GM19023 (cell line): ENCODE results near the gene PSMC5.
"Not testable (repeated sequence)": the region's sequence is repeated elsewhere in the genome, so short reads cannot be mapped to it uniquely, and the experiment has no call there.

Experiments used
- ATAC-seq: cut with Tn5 transposase; IDR thresholded peaks from one replicate; pipeline ENCODE4 v1.9.1; 2021; ENCODE audit warnings: mild to moderate bottlenecking, moderate library complexity; ENCODE audit not compliant: unreplicated experiment

The PSMC5 gene

DNA sequence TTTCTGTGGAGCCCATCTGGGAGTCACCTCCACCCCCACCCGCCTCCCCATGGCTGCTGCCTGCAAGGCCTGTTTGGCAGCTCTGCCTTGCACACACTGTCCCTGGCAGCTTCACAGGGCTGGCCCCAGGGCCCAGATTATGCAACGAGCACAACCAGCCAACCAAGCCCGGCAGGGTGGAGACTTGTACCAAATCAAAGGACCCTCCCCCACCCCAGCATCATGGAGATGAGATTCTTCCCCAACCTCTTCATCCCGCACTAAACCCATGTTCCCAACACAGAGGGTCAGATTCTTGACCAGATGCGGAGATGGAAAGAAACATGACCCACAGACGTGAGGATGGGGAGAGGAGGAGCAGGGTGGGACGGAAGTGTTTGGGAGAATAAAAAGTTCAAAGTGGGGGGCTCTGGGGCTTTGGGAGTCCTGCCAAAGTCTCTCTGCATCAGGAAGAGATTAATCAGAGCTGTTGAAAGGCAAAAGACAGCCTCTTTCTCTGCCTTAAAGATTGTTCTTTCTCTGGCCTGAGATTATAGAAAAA, 11.5 kb downstream of the PSMC5 start:
- ATAC-seq: no peak

DNA sequence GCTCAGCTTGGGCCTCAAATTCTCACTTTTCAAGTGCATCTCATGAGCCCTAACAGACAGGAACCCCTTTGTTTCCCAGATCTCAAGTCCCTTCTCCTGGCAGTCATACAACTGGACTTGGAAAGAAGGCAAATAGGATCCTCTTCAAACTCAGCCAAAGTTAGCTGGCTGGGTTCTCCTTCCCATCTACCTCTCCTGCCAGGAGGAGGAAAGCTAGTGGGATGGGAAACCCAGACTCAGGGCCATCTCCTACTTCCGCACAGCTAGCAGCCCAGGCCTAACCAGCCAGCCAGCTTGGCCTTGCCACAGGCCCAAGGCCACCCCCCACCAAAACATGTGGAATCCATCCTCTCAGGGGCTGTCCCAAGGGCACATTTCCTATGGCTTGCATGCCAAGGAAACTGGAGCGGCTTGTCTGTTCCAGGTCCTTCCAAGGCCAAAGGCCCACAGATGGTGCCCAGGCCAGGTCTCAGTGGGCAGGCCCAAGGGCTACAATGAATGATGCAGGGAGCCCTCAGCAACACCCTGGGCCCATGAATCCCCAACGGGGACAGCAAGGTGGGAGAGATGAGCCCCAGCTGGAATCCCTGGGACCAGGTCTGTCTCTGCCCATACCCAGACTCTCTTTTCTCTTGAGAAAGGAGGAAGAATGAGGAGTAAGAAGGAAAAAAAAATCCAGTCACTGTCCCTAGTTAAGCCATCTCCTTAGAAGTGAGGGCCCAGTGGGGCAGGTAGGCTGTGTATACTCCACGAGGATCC, 13.5 kb downstream of the PSMC5 start:
- no peak for ATAC-seq

DNA sequence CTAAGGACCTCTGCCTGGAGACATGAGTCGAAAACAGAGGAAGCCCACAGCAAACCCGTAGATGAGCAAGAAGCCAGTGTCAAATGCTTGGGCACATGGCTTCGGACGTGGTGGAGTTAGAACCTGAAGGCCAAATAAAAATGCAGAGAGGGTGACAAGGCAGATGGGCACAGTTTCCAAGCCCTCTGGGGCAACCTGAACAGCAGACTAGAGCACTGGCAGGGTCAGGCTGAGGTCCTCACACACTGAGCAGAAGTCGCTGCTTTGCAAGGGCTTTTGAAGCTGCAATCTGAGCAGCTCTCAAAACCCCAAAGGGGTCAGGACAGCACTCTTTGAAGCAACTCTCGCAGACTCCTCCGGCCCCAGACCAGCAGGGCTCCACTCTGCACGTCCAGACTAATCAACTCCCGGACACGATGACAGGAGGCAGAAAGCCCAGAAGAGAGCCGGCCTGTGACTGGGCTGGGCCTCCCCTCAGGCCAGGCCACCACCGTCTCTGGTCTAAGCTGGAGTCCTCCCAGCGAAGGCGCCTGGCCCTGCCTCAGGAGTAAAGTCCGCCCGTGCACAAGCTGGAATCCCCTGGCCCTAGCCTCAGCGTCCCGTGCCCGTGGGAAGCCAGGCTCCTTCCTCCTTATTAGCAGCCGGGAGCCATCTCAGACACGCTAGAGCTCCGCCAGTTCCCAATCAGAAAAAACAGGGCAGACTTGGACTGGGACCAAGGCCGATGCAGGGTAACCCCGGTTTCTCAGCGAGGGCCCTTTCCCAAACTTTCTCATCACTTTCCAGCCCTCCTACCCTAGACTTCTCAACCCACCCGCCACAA, 14.3 kb downstream of the PSMC5 start:
- no peak for ATAC-seq

DNA sequence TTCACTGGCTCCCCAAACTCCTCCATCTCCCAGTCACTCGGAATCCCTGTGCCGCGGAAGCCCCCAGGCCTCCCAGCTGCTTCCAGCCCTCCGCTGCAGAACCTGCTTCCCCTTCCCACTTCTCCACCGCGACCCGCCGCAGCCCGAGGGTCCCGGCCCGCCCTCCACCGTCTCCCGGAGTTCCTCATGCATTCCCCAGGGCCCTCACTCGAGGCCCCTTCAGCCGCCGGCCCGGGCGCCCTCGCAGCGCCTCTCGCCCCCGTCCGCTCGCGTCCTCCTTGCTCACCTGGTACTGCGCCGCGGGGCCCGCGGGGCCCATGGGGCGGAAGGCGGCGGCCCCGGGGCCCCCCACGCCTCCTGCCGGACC, 14.9 kb downstream of the PSMC5 start:
- peak; percentile 34 for ATAC-seq

DNA sequence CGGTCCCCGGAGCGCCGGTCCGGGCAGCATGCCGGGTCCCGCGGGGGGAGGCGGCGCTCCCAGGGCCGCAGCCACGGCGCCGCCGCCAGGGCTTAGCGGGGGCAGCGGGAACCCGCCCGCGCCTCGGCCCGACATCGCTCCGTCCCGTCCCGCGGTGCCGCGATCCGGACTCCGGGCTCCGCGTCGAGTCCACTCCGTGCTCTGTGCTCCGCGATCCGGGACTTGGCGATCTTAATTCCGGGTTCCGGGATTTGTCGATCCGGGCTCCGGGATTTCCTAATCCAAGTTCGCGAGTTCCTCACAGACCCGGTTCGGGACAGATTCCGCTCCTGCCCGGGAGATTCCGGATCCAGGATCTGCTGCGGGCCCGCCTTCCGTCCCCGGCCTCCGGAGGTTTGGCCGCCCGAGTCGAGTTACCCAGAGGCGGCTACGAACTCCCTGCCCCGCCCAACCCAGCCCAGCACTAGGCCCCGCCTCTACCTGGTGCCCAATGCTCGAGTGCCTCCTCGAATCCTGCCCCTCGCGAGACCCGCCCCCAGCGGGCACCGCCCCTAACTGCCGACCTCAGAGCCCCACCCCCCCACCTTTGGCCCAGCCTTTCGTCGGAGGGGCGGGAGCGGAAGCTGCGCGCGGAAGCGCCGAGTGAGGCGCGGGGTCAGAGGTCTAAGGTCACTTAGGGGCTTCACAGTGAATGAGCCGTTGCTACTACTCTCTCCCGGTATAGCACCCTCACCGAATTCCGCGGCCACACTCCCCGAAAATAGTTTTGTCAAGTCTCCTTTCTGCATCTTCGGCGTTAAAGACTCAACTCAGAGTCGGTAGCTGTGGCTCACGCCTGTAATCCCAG, 15.5 kb downstream of the PSMC5 start, which contains the start of gene SMARCD2:
Gene SMARCD2 (minus strand): TSS at position 146 of the 847 bp plus-strand sequence. CDS start 11 bp downstream, at position 135.
- ATAC-seq: peak; percentile 87

DNA sequence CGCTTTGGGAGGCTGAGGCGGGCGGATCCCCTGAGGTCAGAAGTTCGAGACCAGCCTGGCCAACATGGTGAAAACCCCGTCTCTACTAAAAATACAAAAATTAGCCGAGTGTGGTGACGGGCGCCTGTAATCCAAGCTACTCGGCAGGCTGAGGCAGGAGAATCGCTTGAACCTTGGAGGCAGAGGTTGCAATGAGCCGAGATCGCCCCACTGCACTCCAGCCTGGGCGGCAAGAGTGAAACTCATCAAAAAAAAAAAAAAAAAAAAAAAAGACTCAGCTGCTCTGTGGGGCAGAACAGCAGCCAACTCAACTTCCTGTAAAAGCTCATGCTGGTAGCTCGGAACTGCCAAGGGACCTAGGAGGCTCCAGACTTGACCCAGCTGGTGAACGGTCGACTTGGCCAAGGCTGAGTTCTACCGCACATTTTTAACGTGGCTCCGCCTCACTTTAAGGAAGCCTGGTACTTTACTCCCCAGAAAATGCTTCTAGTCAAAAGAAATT, 16.2 kb downstream of the PSMC5 start:
- ATAC-seq: not testable (repeated sequence)

DNA sequence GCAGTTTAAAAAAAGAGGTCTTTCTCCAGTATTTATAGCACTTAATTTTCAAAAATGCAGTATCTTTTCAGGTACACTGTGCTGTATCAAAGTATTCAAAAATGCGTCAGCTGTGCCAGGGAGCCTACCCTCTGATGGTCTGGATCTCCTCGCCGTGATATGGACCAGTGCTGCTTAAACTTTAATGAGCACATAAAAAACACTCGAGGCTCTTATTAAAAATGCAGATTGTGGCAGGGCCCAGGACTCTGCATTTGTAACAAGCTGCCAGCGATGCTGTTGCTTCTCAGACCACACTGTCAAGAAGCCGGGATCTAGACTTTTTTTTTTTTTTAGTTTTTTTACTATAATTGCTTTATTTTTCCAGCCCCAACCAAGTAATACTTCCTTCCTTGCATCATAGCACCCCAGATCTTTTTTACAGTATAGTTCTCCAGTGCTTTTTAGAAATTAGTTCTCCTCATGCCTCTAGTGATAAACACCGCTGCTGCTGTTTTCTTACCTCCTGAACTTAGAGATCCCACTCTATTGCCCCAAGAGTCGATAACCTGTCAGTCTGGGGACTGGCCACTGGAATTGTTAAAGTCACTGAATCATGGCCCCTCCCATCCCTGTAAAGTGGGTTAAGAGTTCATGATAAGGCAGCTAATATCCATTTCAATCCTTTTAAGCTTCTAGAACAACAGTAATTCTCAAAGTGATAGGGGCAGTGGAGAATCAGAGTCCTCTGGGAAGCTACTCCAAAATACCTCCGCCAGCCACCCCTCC, 16.9 kb downstream of the PSMC5 start:
- no peak for ATAC-seq

DNA sequence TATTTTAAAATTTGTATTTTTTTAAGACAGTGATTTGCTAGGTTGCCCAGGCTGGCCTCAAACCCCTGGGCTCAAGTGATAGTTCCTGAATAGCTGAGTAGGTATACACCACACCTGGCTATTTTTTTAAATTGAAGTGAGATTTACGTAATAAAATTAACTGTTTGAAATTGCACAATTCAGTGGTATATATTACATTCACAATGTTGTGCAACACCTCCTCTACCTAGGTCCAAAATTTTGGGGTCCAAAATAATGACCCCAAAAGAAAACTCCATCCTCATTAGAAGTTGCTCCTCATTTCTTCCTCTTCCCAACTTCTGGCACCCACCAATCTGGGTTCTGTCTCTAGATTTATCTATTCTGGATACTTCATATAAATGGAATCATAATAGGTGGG, 18.3 kb downstream of the PSMC5 start:
- ATAC-seq: no peak

DNA sequence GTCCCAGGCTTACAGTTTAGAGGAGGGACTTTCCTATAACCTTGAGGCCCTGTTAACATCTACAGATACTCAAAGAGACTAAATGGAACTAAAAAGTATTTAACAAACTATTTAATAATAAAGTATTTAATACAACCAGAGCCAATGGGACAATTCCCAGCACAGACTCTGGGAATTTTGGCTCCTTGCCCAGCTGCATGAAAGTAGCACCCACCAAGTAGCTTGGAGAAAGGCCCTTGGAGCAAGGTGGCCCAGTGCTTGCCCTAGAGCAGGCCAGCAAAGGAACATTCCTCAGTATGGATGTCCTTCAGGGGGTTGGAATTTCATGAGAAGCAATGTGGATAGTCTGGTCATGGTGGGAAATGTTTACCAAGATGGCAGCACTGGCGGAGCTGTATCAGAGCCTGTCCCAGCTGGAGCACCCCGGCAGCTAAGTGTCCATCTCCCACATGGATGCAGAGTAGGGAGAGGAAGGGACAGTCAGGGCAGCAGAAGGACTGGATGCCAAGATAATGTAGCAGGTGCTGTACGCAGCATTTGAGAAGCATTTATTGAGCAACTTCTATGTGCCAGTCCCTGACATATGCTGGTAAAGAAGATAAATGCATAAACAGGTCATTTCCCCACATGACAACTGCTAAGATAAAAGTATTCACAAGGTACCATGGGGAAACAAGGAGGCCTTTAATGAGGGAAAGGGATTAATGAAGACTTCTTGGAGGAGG, 20.5 kb downstream of the PSMC5 start:
- no peak for ATAC-seq

DNA sequence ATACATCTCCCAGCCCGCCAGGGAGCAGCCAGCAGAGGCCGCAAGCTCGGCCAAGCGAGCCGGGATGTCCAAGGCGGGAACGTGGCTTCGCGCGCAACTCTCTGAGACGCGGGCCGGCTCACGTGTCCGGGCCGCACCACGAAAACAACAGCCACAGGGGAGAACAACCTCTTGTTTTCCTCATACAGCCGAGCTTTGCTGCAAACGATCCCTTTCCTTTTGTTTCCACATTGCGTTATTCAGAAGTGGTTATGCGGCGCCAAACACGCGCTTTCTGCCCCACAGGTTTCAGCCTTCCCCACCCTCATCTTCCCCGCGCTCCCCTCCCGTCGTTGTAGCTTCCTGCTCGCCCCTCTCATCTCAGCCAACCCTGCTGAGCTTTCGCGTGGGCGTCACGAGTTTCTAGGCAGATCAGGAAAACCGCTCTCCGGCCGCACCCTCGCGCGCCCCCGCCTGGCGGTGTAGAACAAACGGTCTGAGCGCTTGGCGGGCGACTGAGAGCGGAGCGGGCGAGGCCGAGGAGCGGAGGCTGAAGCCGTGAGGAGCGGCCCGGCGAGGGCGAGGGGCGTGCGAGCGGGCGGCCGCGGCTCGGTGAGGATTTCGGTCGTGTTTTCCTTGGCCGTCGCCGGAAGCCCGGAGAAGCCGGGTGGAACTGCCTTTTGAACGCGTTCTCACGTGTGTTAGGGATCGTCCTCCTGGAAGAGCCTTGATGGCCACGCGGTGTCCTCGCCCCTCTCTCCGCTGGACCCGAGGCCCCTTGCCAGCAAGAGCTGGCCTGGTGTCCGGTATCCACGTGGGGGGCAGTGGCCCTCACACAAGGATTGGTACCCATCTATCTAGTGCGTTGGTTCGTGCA, 21.8 kb downstream of the PSMC5 start:
- peak; percentile 89 for ATAC-seq

DNA sequence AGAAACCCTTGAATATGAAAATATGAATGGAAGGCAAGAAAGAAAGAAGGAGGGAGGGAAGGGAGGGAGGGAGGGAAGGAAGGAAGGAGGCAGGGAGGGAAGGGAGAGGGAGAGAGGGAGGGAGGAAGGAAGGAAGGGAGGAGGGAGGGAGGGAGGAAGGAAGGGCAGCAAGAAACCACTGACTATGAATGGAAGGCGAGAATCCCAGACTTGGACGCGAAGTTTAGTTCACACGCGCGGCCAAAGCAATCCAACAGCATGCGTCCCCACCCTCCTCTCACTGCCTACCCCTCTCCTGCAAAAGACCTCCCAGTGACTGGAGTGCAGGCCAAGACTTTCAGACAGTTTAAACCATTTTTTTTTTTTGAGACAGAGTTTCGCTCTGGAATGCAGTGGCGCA, 23.2 kb downstream of the PSMC5 start:
- ATAC-seq: no peak

DNA sequence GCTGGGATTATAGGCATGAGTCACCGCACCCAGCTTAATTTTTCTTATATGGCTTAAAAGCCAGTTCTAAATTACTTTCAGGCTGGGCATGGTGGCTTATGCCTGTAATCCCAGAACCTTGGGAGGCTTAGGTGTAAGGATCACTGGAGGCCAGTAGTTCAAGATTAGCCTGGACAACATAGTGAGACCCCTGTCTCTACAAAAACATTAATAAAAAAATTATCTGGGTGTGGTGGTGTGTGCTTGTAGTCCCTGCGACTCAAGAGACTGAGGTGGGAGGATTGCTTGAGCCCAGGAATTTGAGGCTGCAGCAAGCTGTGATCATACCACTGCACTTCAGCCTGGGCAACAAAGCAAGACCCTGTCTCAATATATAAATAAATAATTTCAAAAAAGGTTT, 26.0 kb downstream of the PSMC5 start:
- no peak for ATAC-seq

DNA sequence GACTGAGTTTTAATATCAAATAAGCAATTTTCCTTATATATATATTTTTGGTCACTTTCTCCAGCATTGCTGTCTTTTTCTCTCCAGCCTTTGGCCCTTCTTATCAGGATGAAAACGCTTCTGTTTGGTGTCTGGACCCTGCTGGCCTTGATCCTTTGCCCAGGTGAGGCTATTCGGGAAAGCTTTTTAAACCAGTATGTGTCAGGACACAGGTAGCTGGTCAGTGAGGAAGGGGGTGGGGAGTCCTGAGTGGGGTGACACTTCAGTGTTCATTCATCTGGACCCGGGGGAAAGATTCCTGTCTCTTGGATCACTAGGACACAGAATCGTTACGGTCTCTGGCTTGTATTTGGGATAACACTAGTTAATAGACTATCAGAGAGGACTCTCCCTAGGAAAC, 27.5 kb downstream of the PSMC5 start:
- no peak for ATAC-seq

DNA sequence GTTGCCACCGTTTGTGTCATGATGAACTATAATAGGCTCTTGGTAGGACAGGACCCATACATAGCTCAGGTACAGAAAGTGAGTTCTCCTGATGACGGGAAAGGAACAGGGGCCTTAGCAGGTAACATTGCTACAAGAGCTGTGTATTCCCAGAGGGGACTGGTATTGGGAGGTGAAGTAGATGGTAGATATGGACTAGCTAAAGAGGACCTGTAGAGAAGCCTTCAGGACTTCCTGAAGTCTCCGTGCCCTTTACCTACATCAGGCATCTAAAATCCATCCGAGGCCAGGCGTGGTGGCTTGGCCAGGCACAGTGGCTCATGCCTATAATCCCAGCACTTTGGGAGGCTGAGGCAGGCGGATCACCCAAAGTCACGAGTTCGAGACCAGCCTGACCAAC, 28.0 kb downstream of the PSMC5 start:
- ATAC-seq: no peak

DNA sequence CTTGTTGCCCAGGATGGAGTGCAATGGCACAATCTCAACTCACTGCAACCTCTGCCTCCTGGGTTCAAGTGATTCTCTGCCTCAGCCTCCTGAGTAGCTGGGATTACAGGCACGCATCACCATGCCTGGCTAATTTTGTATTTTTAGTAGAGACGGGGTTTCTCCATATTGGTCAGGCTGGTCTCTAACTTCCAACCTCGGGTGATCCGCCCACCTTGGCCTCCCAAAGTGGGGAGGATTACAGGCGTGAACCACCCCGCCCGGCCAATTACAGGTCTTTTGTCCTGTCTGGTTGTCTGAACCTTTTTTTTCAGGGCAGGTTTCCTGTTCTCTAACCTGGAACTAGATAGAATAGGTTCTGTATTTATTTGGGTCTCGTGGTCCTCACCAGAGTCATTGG, 29.2 kb downstream of the PSMC5 start:
- not testable (repeated sequence) for ATAC-seq

DNA sequence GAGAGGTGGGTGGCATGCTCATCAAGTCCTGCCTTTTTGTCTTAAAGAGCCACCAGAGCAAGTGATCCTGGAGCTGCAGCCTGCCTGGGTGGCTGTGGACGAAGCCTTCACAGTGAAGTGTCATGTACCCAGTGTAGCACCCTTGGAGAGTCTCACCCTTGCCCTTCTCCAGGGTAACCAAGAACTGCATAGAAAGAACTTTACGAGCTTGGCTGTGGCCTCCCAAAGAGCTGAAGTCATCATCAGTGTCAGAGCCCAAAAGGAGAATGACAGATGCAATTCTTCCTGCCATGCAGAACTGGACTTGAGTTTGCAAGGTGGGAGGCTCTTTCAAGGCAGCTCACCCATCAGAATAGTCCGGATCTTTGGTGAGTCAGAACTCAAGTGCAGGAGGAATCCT, 32.0 kb downstream of the PSMC5 start:
- no peak for ATAC-seq

DNA sequence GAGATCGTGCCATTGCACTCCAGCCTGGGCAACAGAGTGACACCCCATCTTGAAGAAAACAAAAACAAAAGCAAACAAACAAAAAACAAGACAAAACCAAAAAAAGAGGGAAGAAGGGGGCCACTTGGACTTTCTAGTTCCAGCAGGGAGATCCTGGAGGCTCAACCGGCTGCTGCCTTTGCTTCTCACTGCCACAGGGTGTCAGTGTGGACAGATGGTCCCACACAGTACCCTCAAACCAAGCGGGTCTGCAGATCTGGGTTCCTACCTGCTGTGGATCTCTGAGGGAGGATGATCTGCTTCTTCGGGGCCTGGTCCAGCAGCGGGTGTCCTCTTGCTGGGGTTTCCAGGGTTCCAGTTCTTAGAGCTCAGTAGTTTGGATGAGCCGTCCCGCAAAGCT, 39.4 kb downstream of the PSMC5 start:
- not testable (repeated sequence) for ATAC-seq

DNA sequence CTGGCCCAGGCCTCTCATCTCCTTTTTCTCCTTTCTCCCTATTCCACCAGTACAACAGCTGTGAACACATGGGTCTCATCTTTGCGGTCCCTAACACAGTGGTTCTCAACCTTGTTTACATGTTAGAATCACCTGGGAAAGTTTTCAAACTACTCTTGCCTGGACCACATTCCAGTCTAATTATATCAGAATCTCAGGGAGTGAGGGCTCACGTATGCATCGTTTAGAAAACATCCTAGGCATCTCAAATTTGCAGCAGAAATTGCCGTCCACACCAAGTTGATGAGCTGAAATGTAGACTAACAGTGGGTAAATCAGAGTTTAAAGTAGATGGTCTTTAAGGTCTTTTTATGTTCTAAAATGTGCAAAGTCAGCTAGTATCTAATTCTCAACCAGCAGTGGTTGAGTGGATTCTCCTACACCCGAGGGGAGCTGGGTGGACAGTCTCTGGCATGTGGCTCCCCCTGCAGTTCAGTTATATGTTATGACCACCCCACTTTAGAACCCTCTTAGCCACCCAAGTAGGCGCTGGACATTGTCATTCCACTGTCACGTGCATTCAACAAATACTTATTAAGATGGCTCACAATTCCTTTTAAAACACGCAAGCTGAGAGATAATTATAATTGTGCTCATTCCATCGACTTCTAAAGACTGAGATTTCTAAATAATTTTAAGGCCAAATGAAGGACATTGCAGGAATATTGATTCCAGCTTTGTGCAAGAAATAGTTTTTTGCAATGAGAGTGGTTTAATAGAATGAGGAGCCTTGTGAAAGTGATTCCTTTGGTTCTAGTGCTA, 42.5 kb downstream of the PSMC5 start:
- not testable (repeated sequence) for ATAC-seq
